OCI-LY7 (cell line): Measurements from ENCODE around the gene MAP3K5. TPM values are rescaled to one million over a fixed set of nuclear protein-coding genes. Genes with fewer than 3 reads are reported as not detected.

ENCODE experiments used
- BruUV-seq: library from RNA; stranded (reverse); fragments of 400-500 nt; replicated peaks from 2 replicates; lab custom pipeline; 2021; lab: Mats Ljungman, UMichigan
- CTCF ChIA-PET: fragments of 300-600 bp; sonication (Branson Sonifier 250); formaldehyde crosslinking; loops from one replicate; lab custom pipeline; 2022; ENCODE audit warnings: antibody characterized with exemption; ENCODE audit not compliant: unreplicated experiment; lab: Charles Lee
- POLR2A ChIA-PET: fragments of 300-600 bp; sonication (Branson Sonifier 250); formaldehyde crosslinking; loops from one replicate; lab custom pipeline; 2022; ENCODE audit warnings: antibody characterized with exemption; lab: Charles Lee
- DNase-seq: peaks from one replicate; pipeline ENCODE4 v3.0.0-alpha.2; 2015; ENCODE audit warnings: low spot score
- H2AFZ ChIP-seq: fragments of 200-600 bp; sonication (generic), shearing (Covaris generic); 2 replicates; pipeline ENCODE4 v1.6.1; 2014; ENCODE audit warnings: mild to moderate bottlenecking, antibody characterized with exemption, low read length, moderate library complexity
- H3K27ac ChIP-seq: fragments of 200-600 bp; sonication (generic); 2 replicates; pipeline ENCODE4 v1.5.1; 2014; ENCODE audit warnings: mixed run types, low read depth, mild to moderate bottlenecking, moderate library complexity, low read length, inconsistent platforms; ENCODE audit not compliant: poor library complexity, severe bottlenecking
- H3K36me3 ChIP-seq: fragments of 200-600 bp; sonication (generic); 2 replicates; pipeline ENCODE4 v1.6.1; 2014; ENCODE audit warnings: mild to moderate bottlenecking, antibody characterized with exemption, low read length, moderate library complexity, mixed read lengths; ENCODE audit not compliant: insufficient read depth
- H3K4me1 ChIP-seq: fragments of 200-600 bp; sonication (generic); 2 replicates; pipeline ENCODE4 v1.5.1; 2014; ENCODE audit warnings: mild to moderate bottlenecking, low read length; ENCODE audit not compliant: insufficient read depth, poor library complexity, severe bottlenecking
- H3K4me2 ChIP-seq: fragments of 200-600 bp; sonication (generic); 2 replicates; pipeline ENCODE4 v1.6.1; 2014; ENCODE audit warnings: mild to moderate bottlenecking, low read length
- H3K4me3 ChIP-seq: fragments of 200-600 bp; sonication (generic); 2 replicates; pipeline ENCODE4 v1.5.1; 2014; ENCODE audit warnings: mild to moderate bottlenecking, low read depth, low read length; ENCODE audit not compliant: poor library complexity, severe bottlenecking
- H3K79me2 ChIP-seq: fragments of 200-600 bp; sonication (generic); 2 replicates; pipeline ENCODE4 v1.6.1; 2016; ENCODE audit warnings: low read depth, mild to moderate bottlenecking, low read length, moderate library complexity, mixed read lengths; ENCODE audit not compliant: insufficient read depth
- H3K9me2 ChIP-seq: fragments of 200-600 bp; sonication (generic); 2 replicates; pipeline ENCODE4 v1.6.1; 2016; ENCODE audit warnings: mild to moderate bottlenecking, low read length, mixed read lengths; ENCODE audit not compliant: insufficient read depth
- H3K9me3 ChIP-seq: fragments of 200-600 bp; sonication (generic); 2 replicates; pipeline ENCODE4 v1.6.1; 2014; ENCODE audit warnings: mild to moderate bottlenecking, mixed run types, low read length, mixed read lengths
- H4K20me1 ChIP-seq: fragments of 200-600 bp; sonication (generic); 2 replicates; pipeline ENCODE4 v1.6.1; 2014; ENCODE audit warnings: mild to moderate bottlenecking, antibody characterized with exemption, low read length, moderate library complexity, mixed read lengths; ENCODE audit not compliant: insufficient read depth
- EZH2phosphoT487 ChIP-seq: fragments of 200-600 bp; sonication (generic); IDR thresholded peaks from 2 replicates; pipeline ENCODE4 v1.6.1; 2018; ENCODE audit warnings: low read depth, borderline replicate concordance, mild to moderate bottlenecking, mixed run types, antibody characterized with exemption, low read length, moderate library complexity, mixed read lengths
- intact Hi-C: fragments of 100-400 bp; cut with micrococcal nuclease; formaldehyde crosslinking; loops from one replicate; pipeline ENCODE4 v1.10.0; 2022; ENCODE audit not compliant: unreplicated experiment
- total RNA-seq, 2 experiments: library from RNA; depleted of rRNA in 1 of 2; stranded (reverse); fragments of >200 nt in 1 of 2; shearing (Covaris generic) in 1 of 2; gene quantifications; 2 replicates each; pipeline ENCODE4 v1.2.3, GENCODE V29; 2014 to 2022
- TF ChIP-seq, protein P1 (sequence below): fragments of 200-600 bp; sonication (generic); conservative IDR thresholded peaks from 2 replicates; pipeline ENCODE4 v1.5.1; 2014; ENCODE audit warnings: mild to moderate bottlenecking, antibody characterized with exemption, low read length, moderate library complexity, mixed read lengths

Gene MAP3K5
- total RNA-seq, 2 experiments from 2014 or later = 13.8 to 16.6 TPM

DNA sequence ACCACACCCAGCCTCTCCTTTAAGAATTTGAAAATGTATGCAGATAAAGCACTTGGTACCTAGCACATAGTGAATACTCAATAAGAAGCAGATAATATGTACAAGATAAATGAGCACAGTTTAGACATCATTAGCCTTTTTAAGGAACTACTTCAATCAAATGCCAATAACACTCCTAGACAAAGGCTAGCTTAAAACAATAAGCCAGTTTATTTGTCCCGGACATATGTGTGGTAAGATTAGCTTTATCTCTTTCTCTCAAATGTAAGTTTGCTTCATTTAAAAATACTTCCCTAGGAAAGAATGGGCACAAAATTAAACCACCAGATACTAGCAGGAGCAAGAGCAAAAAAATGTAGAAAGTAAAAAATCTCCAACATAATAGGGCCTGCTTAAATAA, 73.8 kb downstream of the MAP3K5 start:
- H2AFZ ChIP-seq = no peak overlapping the region
- ChIA-PET CTCF (interaction anchor here (1.0 to 5.7 kb wide), 3 partner anchors 54 to 74 kb away, joined by 3 to 43 read pairs (median 9); partner anchors contain the start of gene MAP3K5), POLR2A (interaction anchor here (0.6 to 9.5 kb wide), 13 partner anchors 9 to 533 kb away, joined by 3 to 156 read pairs (median 4); partner anchors contain the start of gene MAP3K5)
- H3K4me1 ChIP-seq = peaks cover 64% of the 10 kb centered on the region
- no TSS peak for BruUV-seq
- no peak overlapping the region for H3K4me3 ChIP-seq
- peaks cover 8% of the 10 kb centered on the region; the same call in 1 of the 2 replicates for H3K9me3 ChIP-seq
- TF ChIP-seq EZH2phosphoT487 = no peak
- TF ChIP-seq, protein P1, sequence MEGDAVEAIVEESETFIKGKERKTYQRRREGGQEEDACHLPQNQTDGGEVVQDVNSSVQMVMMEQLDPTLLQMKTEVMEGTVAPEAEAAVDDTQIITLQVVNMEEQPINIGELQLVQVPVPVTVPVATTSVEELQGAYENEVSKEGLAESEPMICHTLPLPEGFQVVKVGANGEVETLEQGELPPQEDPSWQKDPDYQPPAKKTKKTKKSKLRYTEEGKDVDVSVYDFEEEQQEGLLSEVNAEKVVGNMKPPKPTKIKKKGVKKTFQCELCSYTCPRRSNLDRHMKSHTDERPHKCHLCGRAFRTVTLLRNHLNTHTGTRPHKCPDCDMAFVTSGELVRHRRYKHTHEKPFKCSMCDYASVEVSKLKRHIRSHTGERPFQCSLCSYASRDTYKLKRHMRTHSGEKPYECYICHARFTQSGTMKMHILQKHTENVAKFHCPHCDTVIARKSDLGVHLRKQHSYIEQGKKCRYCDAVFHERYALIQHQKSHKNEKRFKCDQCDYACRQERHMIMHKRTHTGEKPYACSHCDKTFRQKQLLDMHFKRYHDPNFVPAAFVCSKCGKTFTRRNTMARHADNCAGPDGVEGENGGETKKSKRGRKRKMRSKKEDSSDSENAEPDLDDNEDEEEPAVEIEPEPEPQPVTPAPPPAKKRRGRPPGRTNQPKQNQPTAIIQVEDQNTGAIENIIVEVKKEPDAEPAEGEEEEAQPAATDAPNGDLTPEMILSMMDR = no peak; the same call in 1 of the 2 replicates
- H3K36me3 ChIP-seq = peaks cover 6% of the 10 kb centered on the region; the same call in 1 of the 2 replicates
- H3K79me2 ChIP-seq = peaks cover 73% of the 10 kb centered on the region; the same call in 1 of the 2 replicates
- H3K9me2 ChIP-seq = no peaks in the 10 kb centered on the region
- peak overlapping the region; percentile 93 for H3K27ac ChIP-seq
- intact Hi-C loops = loop anchor here (10.0 kb wide), 1 partner anchor 1036 kb away; no protein-coding TSS in a partner anchor
- H3K4me2 ChIP-seq = peak overlapping the region; percentile 99
- no peaks in the 10 kb centered on the region for H4K20me1 ChIP-seq
- no peak for DNase-seq

DNA sequence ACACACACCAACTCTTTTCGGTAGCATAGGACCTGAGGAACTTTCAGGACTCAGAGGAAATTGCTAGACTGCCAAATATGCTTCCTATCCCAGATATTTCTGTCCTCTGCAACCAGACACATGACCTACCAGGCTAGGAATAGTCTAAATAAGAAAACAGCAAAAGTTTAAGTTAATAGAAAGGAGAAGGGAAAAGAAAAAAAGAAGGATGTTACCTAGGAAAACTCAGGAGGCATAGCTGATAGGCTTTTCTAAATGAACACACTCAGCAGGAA, 74.6 kb downstream of the MAP3K5 start:
- Histone ChIP-seq H3K4me2 (peak overlapping the region; percentile 99), H3K27ac (peak overlapping the region; percentile 93)

More for the DNA sequence above, 74.6 kb downstream of the MAP3K5 start:
- Histone ChIP-seq H4K20me1 (no peaks in the 10 kb centered on the region), H3K9me3 (peaks cover 8% of the 10 kb centered on the region; the same call in 1 of the 2 replicates), H3K4me3 (peak overlapping the region; percentile 59), H3K36me3 (peaks cover 14% of the 10 kb centered on the region; the same call in 1 of the 2 replicates), H3K9me2 (no peaks in the 10 kb centered on the region), H3K79me2 (peaks cover 65% of the 10 kb centered on the region; the same call in 1 of the 2 replicates), H2AFZ (no peak overlapping the region; the same call in 1 of the 2 replicates), H3K4me1 (peaks cover 56% of the 10 kb centered on the region)
- no TSS peak for BruUV-seq
- no peak for DNase-seq
- ChIA-PET POLR2A (interaction anchor here (0.5 to 9.5 kb wide), 17 partner anchors 10 to 228 kb away, joined by 3 to 156 read pairs (median 4); partner anchors contain the start of gene MAP3K5), CTCF (interaction anchor here (0.6 to 5.7 kb wide), 5 partner anchors 10 to 413 kb away, joined by 3 to 43 read pairs (median 3); partner anchors contain the start of gene MAP3K5)
- TF ChIP-seq, protein P1 = no peak
- TF ChIP-seq EZH2phosphoT487 = no peak
- intact Hi-C loops = loop anchor here (1.0 to 10.0 kb wide), 4 partner anchors 47 to 1037 kb away; partner anchors contain the start of gene MAP3K5
